Measurements from ENCODE around the gene KCNJ4. TPM values are rescaled to one million over a fixed set of nuclear protein-coding genes. Genes with fewer than 3 reads are reported as not detected.

The KCNJ4 gene
- polyA plus RNA-seq, 2 donors = not detected

DNA sequence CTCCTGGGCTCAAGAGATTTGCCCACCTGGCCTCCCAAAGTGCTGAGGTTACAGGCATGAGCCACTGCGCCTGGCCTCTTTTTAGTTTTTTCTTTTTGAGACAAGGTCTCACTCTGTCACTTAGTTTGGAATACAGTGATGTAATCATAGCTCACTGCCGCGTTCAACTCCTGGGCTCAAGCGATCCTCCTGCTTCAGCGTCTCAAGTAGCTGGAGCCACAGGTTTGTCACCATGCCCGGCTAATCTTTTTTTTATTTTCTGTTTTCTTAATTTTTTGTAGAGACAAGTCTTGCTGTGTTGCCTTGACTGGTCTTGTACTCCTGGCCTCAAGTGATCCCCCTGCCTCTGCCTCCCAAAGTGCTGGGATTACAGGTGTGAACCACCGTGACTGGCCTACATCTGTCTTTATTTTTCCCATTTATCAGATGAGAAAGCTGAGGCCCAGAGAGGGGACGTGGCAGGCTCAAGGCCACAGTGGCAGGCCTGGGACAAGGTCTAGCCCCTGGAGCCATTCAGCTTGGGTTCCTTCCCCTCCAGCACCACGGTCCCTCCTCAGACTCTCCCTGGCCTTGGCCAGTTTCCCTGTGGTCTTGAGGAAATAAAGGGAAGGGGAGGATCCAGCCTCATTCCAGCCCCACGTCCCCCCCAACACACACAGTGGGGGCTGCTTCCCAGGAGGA lies 10.1 kb upstream of the KCNJ4 start:
- H3K27me3 ChIP-seq (ENCODE audit: control insufficient read depth in 1 of 2, insufficient read depth in 2 of 2, low read length in 2 of 2) = peaks cover 0 to 6% of the 10 kb centered on the region in 2 donors
- H3K27ac ChIP-seq (ENCODE audit: low read depth in 2 of 2, low read length in 1 of 2) = no peak overlapping the region
- 80 to 81% methylated on average over 10 of the region's 10 CpGs for WGBS, 2 donors
- no peak overlapping the region for H3K4me3 ChIP-seq (ENCODE audit: low read depth in 1 of 2, low read length in 2 of 2)
- H3K9me3 ChIP-seq (ENCODE audit: control insufficient read depth in 2 of 2, insufficient read depth in 1 of 2, low read depth in 1 of 2, low read length in 1 of 2) = no peaks in the 10 kb centered on the region
- no peaks in the 10 kb centered on the region for H3K36me3 ChIP-seq (ENCODE audit: control insufficient read depth in 2 of 2, insufficient read depth in 2 of 2, low read length in 1 of 2)
- H3K4me1 ChIP-seq (ENCODE audit: control insufficient read depth in 2 of 2, insufficient read depth in 2 of 2, low read length in 1 of 2) = peaks cover 4 to 7% of the 10 kb centered on the region in 2 donors

DNA sequence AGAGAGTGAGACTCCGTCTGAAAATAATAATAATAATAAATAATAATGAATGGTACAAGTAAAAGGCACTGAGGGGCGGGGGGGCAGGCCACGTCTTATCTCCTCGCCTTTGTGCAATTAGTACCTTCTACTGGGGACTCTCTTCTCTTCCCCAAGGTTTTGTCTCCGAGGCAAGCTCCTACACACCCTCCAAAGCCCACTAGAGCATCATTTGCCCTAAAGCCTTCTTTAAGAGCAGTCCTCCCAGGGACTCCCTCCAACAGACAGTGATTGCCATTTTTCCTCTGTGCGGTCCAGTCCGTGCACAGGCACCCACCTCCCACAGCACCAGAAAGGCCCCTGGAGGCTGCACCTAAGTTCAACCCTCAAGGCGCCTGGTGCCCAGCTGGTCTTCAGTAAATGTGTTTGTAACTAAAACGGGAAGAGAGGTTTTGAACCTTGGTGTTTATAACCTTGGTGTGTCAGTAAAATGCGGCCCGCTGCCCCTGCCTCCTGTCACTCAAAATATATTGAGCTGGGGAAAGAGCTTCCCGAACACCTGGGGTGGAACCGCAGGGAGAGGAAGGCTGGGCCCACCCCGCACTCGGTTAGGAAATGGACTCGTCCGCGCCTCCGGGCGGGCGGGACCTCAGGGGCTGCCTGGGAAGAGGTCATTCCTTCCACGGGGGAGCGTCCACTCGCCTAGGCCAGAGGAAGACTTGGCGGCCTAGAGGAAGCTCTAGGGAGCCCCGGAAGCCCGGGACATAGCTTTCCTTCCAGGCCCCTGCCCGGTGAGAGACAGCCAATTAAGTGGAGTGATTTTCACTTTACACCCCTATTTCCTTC lies 8.2 kb upstream of the KCNJ4 start:
- 46 to 67% methylated on average over 28 of the region's 28 CpGs for WGBS, 2 donors

DNA sequence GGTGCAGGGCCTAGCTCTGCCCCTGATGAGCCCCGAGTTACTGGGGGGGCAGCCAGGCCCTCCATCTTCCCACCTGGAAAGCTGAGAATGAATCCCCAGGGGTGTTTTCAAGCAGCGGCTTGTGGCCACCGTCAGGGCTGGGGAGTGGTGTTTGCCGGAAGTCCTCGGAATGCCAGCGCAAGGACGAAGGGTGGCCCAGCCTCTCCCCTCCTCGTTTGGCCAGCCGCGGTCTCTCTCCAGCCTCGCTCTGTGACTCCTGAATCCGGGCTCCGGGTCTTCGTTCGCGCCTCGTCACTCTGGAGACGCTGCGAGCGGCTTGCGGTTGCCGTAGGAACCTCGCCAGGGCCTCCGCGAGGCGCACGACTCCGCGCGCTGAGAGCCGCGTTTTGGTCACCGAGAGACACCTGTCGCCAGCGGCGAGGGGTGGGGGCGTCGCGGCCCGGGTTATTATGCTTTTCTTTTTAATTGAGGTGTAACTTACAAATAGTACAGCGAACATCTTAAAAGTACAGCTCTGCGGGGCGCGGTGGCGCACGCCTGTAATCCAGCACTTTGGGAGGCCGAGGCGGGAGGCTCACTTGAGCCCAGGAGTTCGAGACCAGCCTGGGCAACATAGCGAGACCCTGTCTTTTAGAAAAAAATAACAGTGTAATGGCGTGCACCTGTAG lies 6.5 kb upstream of the KCNJ4 start:
- peaks cover 0 to 7% of the 10 kb centered on the region in 2 donors for H3K27me3 ChIP-seq (ENCODE audit: control insufficient read depth in 1 of 2, insufficient read depth in 2 of 2, low read length in 2 of 2)
- peaks cover 0 to 4% of the 10 kb centered on the region in 2 donors for H3K4me1 ChIP-seq (ENCODE audit: control insufficient read depth in 2 of 2, insufficient read depth in 2 of 2, low read length in 1 of 2)
- peaks cover 0 to 2% of the 10 kb centered on the region in 2 donors for H3K36me3 ChIP-seq (ENCODE audit: control insufficient read depth in 2 of 2, insufficient read depth in 2 of 2, low read length in 1 of 2)
- 12 to 13% methylated on average over 51 of the region's 51 CpGs for WGBS, 2 donors
- no peak overlapping the region for H3K4me3 ChIP-seq (ENCODE audit: low read depth in 1 of 2, low read length in 2 of 2)
- H3K27ac ChIP-seq (ENCODE audit: low read depth in 2 of 2, low read length in 1 of 2) = no peak overlapping the region
- H3K9me3 ChIP-seq (ENCODE audit: control insufficient read depth in 2 of 2, insufficient read depth in 1 of 2, low read depth in 1 of 2, low read length in 1 of 2) = no peaks in the 10 kb centered on the region

More for the DNA sequence above, 8.2 kb upstream of the KCNJ4 start:
- Histone ChIP-seq H3K4me1 (ENCODE audit: control insufficient read depth in 2 of 2, insufficient read depth in 2 of 2, low read length in 1 of 2) (peaks cover 4 to 5% of the 10 kb centered on the region in 2 donors), H3K36me3 (ENCODE audit: control insufficient read depth in 2 of 2, insufficient read depth in 2 of 2, low read length in 1 of 2) (peaks cover 0 to 2% of the 10 kb centered on the region in 2 donors), H3K4me3 (ENCODE audit: low read depth in 1 of 2, low read length in 2 of 2) (no peak overlapping the region), H3K27me3 (ENCODE audit: control insufficient read depth in 1 of 2, insufficient read depth in 2 of 2, low read length in 2 of 2) (peaks cover 0 to 7% of the 10 kb centered on the region in 2 donors), H3K27ac (ENCODE audit: low read depth in 2 of 2, low read length in 1 of 2) (no peak overlapping the region), H3K9me3 (ENCODE audit: control insufficient read depth in 2 of 2, insufficient read depth in 1 of 2, low read depth in 1 of 2, low read length in 1 of 2) (no peaks in the 10 kb centered on the region)

DNA sequence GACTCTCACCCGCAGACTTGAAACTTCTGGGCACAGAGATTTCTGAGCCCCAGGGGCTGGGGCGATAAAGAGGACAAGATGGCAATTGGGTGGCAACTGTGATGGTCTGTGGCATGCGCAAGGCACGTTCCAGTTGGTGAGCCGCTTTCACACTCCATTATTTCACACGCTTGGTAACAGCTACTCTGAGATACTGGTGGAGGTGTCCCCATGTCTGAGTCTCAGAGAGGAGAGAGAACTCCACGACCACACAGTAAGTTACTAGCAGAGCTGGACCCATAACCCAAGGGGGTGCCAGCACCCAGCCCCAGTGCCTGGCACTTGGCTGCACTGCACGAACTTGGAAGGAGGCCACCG lies 6.0 kb upstream of the KCNJ4 start:
- H3K9me3 ChIP-seq (ENCODE audit: control insufficient read depth in 2 of 2, insufficient read depth in 1 of 2, low read depth in 1 of 2, low read length in 1 of 2) = no peaks in the 10 kb centered on the region
- WGBS, 2 donors = 39 to 40% methylated on average over 9 of the region's 9 CpGs
- H3K4me1 ChIP-seq (ENCODE audit: control insufficient read depth in 2 of 2, insufficient read depth in 2 of 2, low read length in 1 of 2) = peaks cover 0 to 4% of the 10 kb centered on the region in 2 donors
- peaks cover 0 to 2% of the 10 kb centered on the region in 2 donors for H3K36me3 ChIP-seq (ENCODE audit: control insufficient read depth in 2 of 2, insufficient read depth in 2 of 2, low read length in 1 of 2)
- H3K4me3 ChIP-seq (ENCODE audit: low read depth in 1 of 2, low read length in 2 of 2) = no peak overlapping the region
- peaks cover 0 to 11% of the 10 kb centered on the region in 2 donors for H3K27me3 ChIP-seq (ENCODE audit: control insufficient read depth in 1 of 2, insufficient read depth in 2 of 2, low read length in 2 of 2)
- H3K27ac ChIP-seq (ENCODE audit: low read depth in 2 of 2, low read length in 1 of 2) = no peak overlapping the region

DNA sequence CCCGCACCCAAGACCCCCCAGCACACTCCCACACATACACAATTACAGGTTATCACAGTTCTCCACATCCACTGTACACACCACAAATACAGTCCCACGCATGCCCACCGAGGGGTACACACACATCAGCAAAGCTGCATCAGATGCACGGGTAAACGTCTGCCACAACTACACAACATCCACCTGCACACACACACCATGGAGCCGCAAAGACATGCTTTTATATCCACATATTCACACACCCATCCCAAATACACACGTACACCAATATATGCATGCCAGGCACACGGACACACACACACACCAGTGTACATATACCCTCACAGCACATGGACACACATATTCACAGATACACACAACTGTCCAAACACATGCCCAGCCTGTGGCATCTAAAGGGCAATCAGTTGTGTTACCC lies 5.4 kb upstream of the KCNJ4 start:
- H3K27ac ChIP-seq (ENCODE audit: low read depth in 2 of 2, low read length in 1 of 2) = no peak overlapping the region
- no peak overlapping the region for H3K4me3 ChIP-seq (ENCODE audit: low read depth in 1 of 2, low read length in 2 of 2)
- H3K4me1 ChIP-seq (ENCODE audit: control insufficient read depth in 2 of 2, insufficient read depth in 2 of 2, low read length in 1 of 2) = peaks cover 0 to 5% of the 10 kb centered on the region in 2 donors
- H3K9me3 ChIP-seq (ENCODE audit: control insufficient read depth in 2 of 2, insufficient read depth in 1 of 2, low read depth in 1 of 2, low read length in 1 of 2) = no peaks in the 10 kb centered on the region
- H3K27me3 ChIP-seq (ENCODE audit: control insufficient read depth in 1 of 2, insufficient read depth in 2 of 2, low read length in 2 of 2) = peaks cover 0 to 16% of the 10 kb centered on the region in 2 donors
- WGBS, 2 donors = 47 to 49% methylated on average over 8 of the region's 8 CpGs
- peaks cover 0 to 2% of the 10 kb centered on the region in 2 donors for H3K36me3 ChIP-seq (ENCODE audit: control insufficient read depth in 2 of 2, insufficient read depth in 2 of 2, low read length in 1 of 2)

DNA sequence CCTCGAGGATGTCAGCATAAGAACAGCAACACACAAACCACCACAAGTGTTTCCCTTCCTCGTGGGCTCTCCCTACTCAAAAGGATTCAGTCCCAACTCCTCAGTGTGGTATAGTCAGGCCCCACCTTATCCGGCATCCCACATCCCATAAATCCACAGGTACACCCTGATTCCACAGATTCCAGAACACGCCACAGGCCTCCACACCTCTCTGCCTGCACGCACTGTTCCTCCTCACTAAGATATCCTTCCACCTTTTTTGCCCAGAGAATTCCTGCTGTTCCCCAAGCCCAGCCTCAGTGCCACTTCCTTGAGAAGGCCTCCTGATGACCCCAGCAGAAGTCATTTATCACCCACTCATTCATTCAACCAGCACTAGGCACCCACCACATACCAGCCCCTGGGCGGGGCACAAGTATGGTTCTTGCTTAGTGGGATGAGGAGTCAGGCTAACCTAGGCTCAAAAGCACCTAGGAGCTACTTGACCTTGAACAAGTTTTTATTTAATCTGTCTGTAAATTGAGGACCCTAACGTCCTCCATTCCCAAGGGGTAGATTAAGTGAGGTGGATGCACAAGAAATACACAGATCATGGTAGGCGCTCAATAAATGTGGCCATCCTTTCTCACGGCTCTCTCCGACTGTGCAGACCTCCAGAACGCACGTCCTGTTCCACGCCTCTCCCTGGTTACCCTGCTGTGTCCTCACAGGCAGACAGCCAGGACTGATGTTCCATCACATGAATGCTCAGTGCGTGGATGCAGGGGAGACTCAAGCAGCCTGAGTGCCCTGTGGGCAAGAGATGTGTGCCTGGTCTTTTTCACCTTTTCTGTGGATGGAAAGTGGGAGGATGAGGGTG lies 2.1 kb upstream of the KCNJ4 start:
- Histone ChIP-seq H3K4me1 (ENCODE audit: control insufficient read depth in 2 of 2, insufficient read depth in 2 of 2, low read length in 1 of 2) (peaks cover 7 to 15% of the 10 kb centered on the region in 2 donors), H3K9me3 (ENCODE audit: control insufficient read depth in 2 of 2, insufficient read depth in 1 of 2, low read depth in 1 of 2, low read length in 1 of 2) (peaks cover 0 to 3% of the 10 kb centered on the region in 2 donors), H3K27ac (ENCODE audit: low read depth in 2 of 2, low read length in 1 of 2) (no peak overlapping the region), H3K27me3 (ENCODE audit: control insufficient read depth in 1 of 2, insufficient read depth in 2 of 2, low read length in 2 of 2) (peaks cover 0 to 29% of the 10 kb centered on the region in 2 donors), H3K4me3 (ENCODE audit: low read depth in 1 of 2, low read length in 2 of 2) (no peak overlapping the region), H3K36me3 (ENCODE audit: control insufficient read depth in 2 of 2, insufficient read depth in 2 of 2, low read length in 1 of 2) (peaks cover 0 to 2% of the 10 kb centered on the region in 2 donors)
- 77 to 79% methylated on average over 14 of the region's 14 CpGs for WGBS, 2 donors

DNA sequence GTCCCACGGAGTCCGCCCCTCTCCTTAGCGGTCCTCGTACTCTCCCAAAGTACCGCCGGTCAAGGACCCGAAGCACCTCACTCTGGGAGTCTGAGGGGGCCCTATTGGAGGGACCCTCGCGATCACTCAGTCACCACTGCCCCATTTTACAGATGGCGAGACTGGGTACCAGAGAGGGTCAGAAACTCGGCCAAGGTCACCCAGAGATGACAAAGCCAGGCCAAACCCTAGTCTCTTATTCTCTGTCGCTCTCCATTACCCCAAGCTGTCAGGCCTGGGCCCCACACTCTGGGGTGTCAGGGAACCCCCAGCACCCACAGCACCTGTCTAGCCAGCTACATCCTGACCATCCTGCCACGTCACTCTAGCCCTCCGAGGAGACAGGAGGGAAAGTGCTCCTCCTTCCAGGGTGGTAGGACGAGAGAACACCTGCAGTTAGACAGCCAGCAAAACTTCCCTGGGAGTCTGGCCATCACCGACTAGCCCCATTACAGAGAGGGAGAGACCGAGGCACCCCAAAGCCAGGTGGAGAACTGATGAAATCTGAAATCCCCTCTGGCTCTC lies 1.4 kb upstream of the KCNJ4 start:
- peaks cover 0 to 3% of the 10 kb centered on the region in 2 donors for H3K9me3 ChIP-seq (ENCODE audit: control insufficient read depth in 2 of 2, insufficient read depth in 1 of 2, low read depth in 1 of 2, low read length in 1 of 2)
- peaks cover 0 to 2% of the 10 kb centered on the region in 2 donors for H3K36me3 ChIP-seq (ENCODE audit: control insufficient read depth in 2 of 2, insufficient read depth in 2 of 2, low read length in 1 of 2)
- 44 to 51% methylated on average over 17 of the region's 17 CpGs for WGBS, 2 donors
- no peak overlapping the region for H3K27ac ChIP-seq (ENCODE audit: low read depth in 2 of 2, low read length in 1 of 2)
- H3K4me1 ChIP-seq (ENCODE audit: control insufficient read depth in 2 of 2, insufficient read depth in 2 of 2, low read length in 1 of 2) = peaks cover 7 to 11% of the 10 kb centered on the region in 2 donors
- H3K4me3 ChIP-seq (ENCODE audit: low read depth in 1 of 2, low read length in 2 of 2) = no peak overlapping the region
- peaks cover 0 to 29% of the 10 kb centered on the region in 2 donors for H3K27me3 ChIP-seq (ENCODE audit: control insufficient read depth in 1 of 2, insufficient read depth in 2 of 2, low read length in 2 of 2)

DNA sequence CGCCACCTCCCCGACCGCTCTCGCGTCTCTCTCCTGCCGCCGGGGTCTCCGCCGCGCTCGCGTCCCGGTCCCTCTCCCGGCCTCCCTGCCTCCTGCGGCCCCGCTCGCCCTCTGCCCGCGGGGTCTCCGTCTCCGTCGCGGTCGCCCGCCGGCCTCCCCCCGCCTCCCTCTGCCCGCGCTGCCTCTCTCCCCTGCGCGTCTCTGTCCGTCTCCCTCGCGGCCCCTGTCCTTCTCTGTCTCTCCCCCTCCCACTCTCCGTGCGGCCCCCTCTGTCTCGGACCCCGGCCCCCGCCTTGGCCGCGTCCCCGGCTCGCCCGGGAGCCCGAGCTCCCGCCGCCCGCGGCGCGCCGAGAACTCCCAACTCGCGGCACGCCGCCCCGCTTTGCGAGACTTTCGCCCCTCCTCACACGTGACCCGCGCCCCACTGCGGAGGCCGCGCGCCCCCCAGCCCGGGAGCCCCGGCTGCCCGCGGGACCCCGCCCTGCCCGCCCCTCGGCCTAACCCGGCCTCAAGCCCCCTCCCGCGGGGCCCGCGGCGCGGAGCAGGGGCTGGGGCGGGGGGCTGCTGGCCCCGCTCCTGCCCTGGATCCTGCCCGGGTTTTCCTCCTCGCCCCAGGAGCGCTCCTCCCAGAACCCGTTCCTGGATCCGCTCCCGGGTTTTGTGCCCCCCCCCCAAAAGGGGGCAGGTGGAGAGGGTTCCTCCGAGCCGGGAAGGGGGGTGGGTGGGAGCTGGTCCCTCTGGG lies 702 bp upstream of the KCNJ4 start:
- H3K4me1 ChIP-seq (ENCODE audit: control insufficient read depth in 2 of 2, insufficient read depth in 2 of 2, low read length in 1 of 2) = peaks cover 7 to 11% of the 10 kb centered on the region in 2 donors
- 0 to 1% methylated on average over 79 to 90 of the region's 90 CpGs for WGBS, 2 donors
- peaks cover 0 to 29% of the 10 kb centered on the region in 2 donors for H3K27me3 ChIP-seq (ENCODE audit: control insufficient read depth in 1 of 2, insufficient read depth in 2 of 2, low read length in 2 of 2)
- H3K9me3 ChIP-seq (ENCODE audit: control insufficient read depth in 2 of 2, insufficient read depth in 1 of 2, low read depth in 1 of 2, low read length in 1 of 2) = peaks cover 0 to 3% of the 10 kb centered on the region in 2 donors
- peak overlapping the region in 1 of 2 donors; percentile 52 for H3K4me3 ChIP-seq (ENCODE audit: low read depth in 1 of 2, low read length in 2 of 2)
- peaks cover 0 to 2% of the 10 kb centered on the region in 2 donors for H3K36me3 ChIP-seq (ENCODE audit: control insufficient read depth in 2 of 2, insufficient read depth in 2 of 2, low read length in 1 of 2)
- no peak overlapping the region for H3K27ac ChIP-seq (ENCODE audit: low read depth in 2 of 2, low read length in 1 of 2)

Measured in esophagus (tissue), 2 donors.